ENCODE measurements around the gene VHLL.

Gene VHLL

DNA sequence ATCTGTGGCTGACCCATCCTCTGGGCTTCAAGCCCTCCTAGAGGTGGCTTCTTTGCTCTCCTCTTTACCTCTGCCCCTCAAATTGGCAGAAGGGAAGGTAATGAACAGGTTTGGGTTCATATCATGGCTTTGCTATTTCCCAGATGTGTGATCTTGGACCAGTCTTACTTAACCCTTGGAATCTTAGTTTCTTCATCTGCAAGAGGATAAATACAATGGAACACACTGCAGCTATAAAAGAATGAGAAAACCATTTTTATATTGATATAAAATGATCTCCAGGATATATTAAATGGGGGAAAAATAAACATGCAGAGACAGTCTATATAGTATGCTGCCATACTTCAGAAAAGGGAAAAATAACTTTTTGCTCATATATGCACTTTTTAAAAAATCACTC lies 9.2 kb downstream of the VHLL start:
- DNase-seq = no peak

DNA sequence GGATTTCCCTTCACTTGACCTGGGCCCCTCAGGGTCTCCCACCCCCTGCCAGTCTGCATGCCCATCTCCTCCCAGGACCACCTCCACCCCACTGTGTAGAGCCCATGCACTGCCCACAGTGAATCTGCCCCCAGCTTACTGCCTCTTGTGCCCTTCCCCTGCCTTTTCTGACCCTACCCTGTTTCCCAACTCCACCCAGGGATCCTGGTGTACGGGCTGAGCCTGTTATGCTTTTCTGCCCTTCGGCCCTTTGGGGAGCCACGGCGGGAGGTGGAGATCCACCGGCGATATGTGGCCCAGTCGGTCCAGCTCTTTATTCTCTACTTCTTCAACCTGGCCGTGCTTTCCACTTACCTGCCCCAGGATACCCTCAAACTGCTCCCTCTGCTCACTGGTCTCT lies 13.0 kb downstream of the VHLL start:
- DNase-seq = no peak

DNA sequence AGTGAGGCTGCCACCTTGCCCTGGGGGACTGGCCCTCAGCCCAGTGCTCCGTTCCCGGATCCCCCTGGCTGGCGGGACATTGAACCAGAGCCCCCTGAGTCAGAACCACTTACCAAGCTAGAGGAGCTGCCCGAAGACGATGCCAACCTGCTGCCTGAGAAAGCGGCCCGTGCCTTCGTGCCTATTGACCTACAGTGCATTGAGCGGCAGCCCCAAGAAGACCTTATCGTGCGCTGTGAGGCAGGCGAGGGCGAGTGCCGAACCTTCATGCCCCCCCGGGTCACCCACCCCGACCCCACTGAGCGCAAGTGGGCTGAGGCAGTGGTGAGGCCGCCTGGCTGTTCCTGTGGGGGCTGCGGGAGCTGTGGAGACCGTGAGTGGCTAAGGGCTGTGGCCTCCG lies 13.7 kb downstream of the VHLL start:
- DNase-seq = no peak

DNA sequence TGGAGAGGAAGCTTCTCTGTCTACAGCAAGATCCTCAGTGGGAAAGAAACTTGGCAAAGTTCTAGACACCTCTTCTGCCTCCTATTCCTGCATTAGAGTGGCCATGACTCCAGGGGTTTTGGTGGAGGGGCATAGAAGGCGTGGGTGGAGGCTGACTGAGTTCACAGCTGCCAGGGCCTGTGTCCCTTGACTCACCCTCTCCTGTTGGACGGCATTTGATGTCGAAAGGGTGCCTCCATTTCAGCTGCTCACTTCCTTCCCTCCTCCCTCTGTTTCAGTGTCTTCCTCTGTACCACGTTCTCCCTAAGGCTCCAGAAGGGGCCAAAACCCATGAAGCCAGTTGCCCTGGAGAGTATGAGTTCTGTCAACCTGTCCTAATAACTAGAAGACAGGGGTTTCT lies 14.3 kb downstream of the VHLL start:
- no peak for DNase-seq

DNA sequence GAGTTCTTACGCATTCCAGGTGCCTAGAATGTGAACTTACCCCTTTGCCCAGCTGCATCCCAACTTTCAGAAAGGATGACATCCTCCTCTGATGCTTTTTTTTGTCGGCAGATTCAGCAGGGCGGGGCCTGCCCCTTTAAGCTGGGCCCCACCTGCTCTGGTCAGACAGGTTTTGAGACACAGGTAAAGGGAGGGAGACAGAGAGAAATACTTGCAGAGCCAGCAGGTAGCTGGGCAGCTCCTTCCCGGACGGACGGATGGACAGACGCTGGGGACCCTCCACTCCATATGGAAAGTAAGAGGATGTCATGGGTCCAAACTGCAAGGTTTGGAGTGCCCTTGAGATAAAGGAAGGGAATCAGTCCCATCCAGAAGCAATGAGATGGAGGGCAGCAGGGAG lies 15.0 kb downstream of the VHLL start, which contains the start of gene TMEM79:
Gene TMEM79, plus strand, starts transcription at position 214 of the 400 bp plus-strand sequence. CDS start 902 bp downstream, outside the sequence.
- DNase-seq = no peak

DNA sequence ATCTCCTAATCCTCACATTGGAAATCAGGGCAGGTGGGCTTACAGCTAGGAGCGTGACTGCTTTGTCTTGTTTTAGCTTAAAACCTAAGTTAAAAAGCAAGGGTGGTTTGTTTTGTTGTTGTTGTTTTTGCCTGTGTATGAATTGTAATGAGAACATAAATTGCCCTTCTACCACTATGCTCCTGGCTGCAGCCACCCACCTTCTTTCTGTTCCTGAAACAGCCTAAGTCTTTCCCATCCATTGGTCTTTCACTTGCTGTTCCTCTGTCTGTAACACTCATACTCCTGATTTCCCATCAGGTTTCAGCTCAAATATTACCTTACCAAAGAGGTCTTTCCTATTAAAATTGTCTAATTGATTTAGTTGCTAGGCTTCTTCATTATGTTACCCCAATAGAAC lies 15.6 kb downstream of the VHLL start:
- no peak for DNase-seq

DNA sequence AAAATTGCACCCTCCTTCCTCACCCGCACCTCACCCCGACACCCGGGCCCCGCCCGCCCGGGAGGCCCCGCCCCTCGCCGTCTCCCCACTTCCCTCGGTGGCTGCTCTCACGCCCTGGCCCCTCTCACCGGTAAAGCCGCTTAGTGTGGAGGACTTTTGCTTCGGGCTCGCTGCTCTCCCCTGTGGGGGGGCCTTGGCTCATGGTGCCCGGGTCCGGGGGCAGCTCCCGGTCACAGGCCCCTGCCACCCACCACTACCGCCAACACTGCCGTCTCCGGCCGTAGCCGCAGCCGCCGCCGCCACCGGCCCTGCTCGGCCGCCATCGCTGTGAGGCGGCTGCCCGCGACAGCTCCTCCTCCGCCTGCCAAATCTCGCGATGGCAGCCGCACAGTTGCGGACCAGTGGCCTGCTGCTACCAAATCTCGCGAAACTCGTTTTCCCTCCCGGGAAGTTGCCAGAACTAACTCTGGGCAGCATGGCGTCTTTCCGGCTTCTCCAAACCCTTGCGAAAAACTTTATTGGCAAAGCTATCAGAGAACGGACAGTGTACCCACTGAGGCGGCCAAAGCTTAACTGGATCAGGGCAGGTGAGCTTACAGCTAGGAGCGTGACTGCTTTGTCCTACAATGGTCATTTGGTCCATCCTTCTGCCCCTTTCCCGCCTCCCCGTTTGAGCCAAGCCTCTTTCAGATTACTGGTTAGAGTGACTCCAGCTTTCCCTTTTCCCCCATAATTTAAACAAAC lies 16.5 kb downstream of the VHLL start, which contains the start of gene SMG5:
Gene SMG5, minus strand, starts transcription at position 347 of the 744 bp plus-strand sequence. Its CDS starts 145 bp downstream, at position 202.
- peak; percentile 94 for DNase-seq

DNA sequence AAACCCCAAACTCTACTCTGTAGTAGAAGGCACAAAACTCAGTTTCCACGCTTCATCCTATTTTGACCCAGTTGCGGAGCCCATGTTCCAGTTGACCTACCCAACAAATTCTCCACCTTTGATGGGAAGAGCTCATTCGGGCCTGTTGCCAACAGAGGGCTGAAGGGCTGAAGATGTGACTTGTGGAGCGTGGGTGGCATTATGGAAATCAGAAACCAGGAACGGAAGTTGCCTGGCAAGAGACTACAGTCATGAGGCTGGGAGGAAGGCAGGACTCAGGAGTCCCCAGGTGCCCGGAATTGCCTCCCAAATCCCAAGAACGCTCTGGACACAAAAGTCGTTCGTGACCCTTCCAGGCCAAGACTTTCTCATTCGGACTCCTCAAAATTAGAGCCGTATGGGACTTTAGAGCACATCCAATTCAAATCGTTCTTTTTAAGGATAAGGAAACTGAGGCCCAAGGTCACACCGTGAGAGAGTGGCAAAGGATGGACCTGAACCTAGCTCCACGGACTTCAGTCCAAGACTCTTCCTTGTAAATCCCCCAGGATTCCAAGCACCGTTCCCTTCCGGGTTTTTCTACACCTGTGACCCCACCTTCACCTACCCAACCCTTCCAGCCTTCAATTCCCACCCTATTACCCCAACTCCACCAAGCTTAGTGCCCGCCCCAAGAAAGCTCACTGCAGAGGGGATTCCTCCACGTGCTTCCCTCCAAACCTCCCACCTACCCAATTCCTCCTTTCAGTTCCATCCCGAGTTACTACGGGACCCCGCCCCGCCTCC lies 17.2 kb downstream of the VHLL start:
- no peak for DNase-seq

DNA sequence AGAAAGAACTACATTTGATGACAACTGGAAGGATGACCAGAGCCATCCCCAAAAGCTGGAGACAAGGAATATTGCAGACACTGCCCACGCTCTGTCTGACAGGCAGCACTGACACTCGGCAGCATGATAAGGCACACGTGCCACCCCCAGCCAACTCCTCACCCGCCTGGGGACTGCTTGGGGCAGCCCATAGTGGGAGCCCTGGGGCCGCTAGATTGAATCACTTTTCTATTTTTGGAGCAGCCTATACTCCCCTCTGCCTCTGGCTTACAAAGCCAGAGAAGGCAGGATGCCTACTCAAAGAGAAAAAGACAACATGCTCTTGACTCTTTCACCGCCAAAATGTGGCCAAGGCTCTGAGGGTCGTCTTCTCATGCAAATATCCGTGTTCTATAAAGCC lies 17.8 kb downstream of the VHLL start:
- no peak for DNase-seq

DNA sequence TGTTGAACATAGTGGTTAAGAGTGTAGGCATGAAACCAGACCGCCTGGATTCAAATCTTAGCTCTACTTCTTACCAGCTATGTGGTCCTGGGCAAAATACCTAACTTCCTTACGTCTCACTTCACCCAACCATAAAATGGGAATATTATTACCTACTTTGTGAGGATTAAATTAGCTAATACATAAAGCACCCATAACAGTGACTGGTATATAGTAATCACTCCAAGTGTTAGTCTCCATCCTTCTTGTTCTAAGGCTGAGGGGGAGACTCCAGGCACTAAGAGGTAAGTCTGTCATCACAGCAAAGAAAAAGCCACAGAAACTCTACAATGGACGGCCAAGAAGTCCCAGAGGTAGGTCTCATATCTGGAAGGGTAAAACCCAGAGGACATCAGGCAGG lies 19.3 kb downstream of the VHLL start:
- no peak for DNase-seq

DNA sequence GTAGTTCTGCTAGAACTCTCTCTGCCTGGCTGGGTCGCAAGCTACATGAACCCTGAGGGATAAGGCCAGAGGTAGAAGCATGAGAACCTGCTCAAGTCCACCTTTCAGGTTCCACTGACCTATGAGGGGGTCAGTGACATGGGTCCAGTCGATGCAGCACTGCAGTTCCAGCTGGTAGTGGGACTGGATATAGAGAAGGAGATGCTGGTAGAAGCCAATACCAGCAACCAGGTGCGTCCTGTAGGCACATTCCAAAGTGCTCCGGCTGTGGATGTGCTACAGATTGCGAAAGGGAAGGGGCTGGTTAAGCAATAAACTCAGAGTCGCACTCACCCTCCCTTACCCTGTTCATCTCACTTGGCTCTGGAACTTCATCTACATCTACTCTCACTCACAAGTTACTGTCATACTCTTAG lies 22.1 kb downstream of the VHLL start:
- no peak for DNase-seq

DNA sequence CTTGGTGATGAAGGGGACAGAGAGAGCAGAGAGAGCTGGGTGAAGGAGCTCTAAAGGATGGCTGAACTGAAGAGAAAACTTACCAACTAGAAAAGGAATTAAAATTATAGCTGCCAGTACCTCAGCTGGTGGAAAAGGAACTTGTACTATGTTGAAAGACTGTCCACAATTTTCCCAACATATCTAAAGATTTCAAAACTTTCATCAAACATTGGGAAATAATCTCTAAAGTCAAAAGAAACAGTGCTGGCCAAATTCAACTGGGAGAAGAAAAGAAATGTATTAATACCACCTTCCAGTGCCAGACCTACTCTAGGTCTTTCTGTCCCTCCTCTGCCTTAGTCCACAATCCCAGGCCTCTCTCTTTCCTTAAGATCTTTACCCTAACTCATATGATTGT lies 22.6 kb downstream of the VHLL start:
- DNase-seq = no peak

DNA sequence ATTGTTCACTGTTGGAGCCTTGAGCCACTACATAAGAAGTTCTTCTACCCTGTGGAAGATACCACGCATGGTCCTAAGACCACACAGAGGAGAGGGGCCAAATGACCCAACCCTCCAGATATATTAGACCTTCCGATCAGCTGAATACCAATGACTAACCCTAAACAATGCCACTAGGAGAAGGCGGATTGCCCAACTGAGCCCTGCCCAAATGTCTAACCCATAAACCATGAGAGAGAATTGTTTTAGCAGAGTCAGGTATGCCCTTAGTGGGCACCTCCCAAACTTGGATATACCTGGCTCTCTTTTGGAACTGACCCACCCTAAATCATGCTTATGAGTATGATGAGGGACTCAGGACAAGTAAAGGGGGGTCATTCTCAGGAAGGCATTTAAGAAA lies 28.8 kb downstream of the VHLL start:
- no peak for DNase-seq

DNA sequence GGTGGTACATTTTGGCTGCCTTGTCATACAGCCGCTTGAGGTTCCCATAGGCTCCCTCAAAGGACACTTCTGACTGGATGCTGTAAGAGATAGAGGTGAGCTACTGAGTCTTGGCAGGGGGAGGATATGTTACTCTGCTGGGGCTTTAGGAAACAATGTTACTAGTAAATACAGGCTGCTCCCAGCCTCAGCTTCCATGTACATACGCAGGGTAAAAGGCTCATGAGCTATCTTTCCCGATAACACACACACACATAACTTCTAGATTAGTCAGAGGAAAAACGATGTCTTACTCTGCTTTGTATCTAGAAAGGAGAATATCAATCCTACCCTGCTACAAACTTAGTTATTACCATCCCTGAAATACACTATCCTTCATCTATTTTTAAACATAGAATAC lies 30.8 kb downstream of the VHLL start:
- no peak for DNase-seq

DNA sequence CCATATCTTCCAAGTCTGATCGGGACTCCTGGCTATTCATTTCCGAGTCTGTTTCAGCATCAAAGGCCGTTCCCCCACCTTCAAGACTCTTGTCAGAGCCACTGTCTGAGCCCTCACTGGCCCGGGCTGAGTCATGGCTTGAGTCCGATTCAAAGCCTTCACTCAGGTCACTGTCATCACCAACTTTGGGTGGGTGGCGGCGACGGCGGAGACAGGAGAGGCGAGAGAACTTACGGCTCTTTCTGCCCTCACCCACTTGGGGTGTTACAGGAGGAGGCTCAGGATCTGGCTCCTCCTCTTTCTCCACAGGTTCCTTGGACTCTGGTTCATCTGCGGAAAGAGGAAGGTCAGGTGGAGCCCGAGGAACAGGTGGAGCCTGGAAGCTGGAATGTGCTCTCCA lies 33.1 kb downstream of the VHLL start:
- DNase-seq = no peak

DNA sequence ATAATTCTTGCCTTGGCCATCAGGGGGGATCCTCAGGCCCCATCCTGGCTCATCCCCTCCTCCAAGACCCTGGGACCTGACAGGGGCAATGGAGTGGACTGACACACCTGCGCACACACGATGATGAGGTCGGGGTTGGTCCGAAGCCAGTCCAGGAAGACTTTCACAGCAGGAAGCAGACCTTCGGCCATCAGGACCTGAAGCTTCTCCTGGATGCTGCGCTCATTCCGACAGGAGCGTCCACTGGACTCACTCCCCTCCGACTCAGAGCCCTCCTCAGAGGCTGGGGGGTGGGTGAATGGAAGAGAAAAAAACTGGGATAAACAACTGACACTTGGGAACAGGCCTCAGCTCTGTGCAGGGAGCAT lies 35.8 kb downstream of the VHLL start:
- no peak for DNase-seq

DNA sequence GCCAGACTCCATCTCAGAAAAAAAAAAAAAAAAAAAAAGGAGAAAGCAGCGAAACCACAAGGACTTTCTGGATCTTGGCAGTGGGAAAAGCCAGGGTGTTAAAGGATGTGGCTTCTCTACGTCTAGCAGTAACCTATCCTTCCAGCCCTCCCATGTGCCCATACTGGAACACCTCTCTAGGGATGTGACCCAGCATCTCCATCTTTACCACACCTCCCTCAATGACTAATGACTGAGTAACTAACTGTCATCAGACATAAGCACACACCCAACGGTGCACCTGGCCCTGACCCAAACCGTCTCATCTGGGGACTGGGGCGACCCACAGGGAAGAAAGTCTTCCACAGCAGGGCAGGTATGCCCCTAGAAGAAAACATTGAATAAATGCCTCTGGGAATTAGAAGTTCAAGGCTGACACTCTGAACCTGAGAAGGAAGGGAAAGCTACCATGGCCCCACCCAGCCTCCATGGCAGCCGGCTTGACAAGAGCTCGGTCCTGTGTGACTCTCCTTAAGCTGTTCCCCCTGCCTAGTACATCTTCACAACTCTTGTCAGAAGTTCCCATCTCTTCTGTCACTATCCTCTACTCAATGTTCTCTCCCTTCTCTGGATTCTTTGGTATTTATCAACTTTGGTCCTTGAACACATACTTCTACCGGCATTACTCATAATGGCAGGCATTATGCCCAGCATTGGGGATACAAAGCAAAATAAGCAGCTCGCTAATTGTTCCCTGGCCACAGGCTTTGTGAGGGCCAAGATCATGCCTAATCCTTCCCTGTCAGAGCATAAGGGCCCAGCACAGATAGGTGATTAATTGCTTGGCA lies 36.4 kb downstream of the VHLL start:
- DNase-seq = no peak

DNA sequence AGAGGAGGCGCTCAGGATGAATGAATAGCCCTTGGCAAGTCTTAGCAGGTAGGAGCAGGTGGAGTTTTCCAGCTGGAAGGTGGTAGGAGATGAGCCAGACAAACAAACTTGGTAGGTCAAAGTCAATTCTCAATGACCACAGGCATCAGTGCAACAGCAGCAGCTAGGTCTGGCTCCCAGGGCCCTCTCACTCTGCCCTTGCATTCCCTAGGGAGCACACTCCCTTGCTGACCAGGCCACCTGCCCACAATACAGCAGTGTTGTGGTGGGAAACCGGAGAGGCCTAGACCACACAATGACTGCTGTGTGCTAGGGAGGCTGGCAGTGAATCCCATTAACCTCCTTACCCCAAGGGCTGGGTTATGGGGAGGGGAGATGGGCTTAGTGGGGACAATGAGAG lies 38.2 kb downstream of the VHLL start:
- no peak for DNase-seq

DNA sequence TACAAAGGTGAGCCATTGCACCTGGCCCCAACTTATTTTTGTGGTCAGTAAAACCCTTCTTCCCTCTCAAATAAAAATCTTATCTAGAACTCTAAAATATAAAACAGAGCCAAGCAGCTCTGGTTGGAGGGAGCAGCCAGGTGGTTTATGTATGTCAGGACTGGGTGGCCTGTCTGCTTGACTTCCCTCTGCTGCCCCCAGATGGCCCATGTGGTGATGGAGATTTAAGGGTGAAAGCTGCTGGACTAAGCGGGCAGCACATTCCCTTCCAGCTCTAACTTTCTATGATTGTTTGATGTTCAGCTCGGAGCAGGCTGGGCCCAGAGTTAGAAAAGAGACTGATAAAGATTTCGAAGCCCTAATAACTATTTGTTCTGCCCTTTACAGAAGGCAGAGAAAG lies 39.3 kb downstream of the VHLL start:
- no peak for DNase-seq

DNA sequence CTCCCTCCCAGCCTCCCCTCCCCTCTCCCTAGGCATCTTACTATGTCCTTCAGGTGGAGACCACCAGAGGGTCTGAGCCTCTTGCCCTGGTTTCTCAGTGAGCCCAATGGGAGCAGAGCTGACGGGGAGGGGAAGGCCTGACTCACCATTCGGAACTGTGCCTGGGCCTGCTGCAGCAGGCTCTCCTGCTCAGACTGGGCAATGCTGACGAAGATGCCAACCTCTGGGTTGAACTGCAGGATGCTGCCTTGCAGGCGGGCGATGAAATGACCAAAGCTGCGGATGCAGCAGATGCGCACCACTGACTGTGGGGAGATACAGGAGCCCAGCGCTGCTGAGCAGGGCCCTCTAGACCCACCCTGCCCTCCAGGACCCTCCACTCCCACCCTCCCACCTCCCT lies 40.2 kb downstream of the VHLL start:
- no peak for DNase-seq

DNA sequence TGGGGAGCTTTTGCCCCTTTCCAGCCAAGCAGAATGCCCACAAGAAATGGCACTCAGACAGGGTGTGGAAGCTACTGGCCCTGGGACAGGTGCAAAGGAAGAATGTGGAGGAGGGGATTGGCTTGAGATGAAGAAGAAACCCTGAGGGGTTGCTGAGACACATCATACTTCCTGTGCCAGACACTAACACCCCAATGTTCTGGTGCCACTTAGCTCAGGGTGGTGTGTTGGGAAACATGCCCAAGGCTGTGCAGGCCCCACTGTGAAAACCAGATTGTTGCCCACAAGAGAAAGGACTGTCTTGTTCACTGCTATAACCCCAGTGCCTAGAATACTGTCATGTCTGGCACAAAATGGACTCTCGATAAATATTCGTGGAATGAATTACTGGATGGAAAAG lies 41.4 kb downstream of the VHLL start:
- no peak for DNase-seq

DNA sequence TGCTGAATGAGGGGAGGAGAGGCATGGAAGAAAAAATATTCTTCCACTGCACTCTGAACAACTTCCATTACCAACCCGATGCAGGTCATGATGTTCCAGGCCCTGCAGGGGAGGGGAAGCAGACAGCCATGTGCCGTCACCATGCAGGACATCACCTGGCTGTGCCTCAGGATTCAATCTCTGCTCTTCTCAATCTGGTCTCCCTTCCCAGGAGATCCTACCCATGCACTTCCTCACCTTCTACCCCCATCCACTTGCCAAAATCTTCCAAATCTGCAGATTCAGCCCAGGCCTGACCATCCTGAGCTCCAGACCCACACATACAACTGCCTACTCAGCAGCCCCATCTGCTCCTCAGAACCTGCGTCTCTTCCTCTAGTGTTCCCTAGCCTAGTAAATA lies 45.5 kb downstream of the VHLL start:
- no peak for DNase-seq

DNA sequence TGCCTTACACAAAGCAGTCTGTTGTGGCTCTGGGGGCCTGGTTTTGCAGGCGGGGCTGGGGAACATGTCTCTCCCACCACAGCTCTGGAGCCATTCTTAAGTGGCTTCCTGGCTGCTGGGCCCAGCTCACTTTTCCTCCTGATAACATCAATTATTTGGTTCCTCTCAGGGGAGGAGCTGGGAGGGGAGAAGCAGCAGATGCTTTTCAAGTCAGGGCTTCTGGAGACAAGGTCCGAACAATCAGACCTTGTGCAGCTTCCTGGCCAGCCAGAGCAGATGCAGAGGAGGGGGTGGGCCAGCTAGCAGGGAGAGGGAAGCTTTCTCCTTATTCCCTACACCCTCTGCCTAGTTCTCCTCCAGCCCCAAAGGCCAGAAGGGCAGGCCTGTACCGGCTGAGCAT lies 47.6 kb downstream of the VHLL start:
- DNase-seq = no peak

DNA sequence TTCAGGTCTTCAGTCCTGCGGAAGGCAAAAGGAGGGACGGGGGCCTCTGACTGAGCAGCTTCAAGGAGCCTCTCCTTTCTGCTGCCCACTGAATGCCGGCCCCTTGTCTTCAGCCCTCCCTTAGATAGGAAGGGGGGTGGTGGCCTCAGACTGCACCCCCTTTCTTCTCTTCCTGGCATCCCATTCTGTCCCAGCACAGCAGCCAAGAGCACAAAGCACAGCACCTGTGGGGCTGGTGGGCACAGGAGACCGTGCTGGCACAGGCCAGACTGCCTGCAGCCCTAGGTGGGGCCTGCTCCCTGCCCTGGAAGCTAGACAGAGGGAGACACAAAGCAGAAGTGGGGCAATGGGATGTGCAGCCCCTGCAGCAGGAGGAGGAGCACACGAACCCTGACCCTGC lies 49.5 kb downstream of the VHLL start:
- no peak for DNase-seq

Measured in NCI-H748 treated with DMSO at 0.1 percent for 48 hours (cell line).